ENCODE measurements around the gene MYL3.

- no peak for TF ChIP-seq CTCF (conservative IDR thresholded peaks at IDR 0.05)
- no peak for TF ChIP-seq ZFX (IDR thresholded peaks at IDR 0.05)
These were observed 12.3 kb upstream of the MYL3 start for GRCh38 chr3:46875560-46875959.
